Psoas muscle (tissue), 8 donors: ENCODE results near the gene ST3GAL5. TPM values are rescaled to one million over a fixed set of nuclear protein-coding genes. Genes with fewer than 3 reads are reported as not detected.

ENCODE experiments used
- ATAC-seq, 4 donors: fragments of 200-7000 bp; cut with Tn5 transposase; one replicate each; pipeline ENCODE4 v1.9.1; 2020; ENCODE audit warnings: moderate library complexity in 3 of 4, mild to moderate bottlenecking in 2 of 4
- DNase-seq, 2 donors: peaks; one replicate each; pipeline ENCODE4 v3.0.0-alpha.2; 2020
- H3K27ac ChIP-seq: fragments of 200-600 bp; one replicate; pipeline ENCODE4 v1.8.0; 2022
- H3K27me3 ChIP-seq, 3 donors: fragments of 200-600 bp in 1 of 3; one replicate each; pipeline versions ENCODE4 v1.6.1 to v1.8.0; 2013 to 2022; ENCODE audit warnings: low read length in 2 of 3, mild to moderate bottlenecking in 2 of 3, moderate library complexity in 1 of 3; ENCODE audit not compliant: insufficient read depth in 3 of 3
- H3K36me3 ChIP-seq, 2 donors: fragments of 200-600 bp in 1 of 2; one replicate each; pipeline versions ENCODE4 v1.6.1 to v1.8.0; 2013 to 2022; ENCODE audit warnings: low read depth in 1 of 2, mild to moderate bottlenecking in 1 of 2, moderate library complexity in 1 of 2; ENCODE audit not compliant: insufficient read depth in 1 of 2
- H3K4me1 ChIP-seq: fragments of 200-600 bp; one replicate; pipeline ENCODE4 v1.8.0; 2022
- H3K4me3 ChIP-seq: fragments of 200-600 bp; one replicate; pipeline ENCODE4 v1.8.0; 2022; ENCODE audit warnings: mild to moderate bottlenecking
- H3K9me3 ChIP-seq: fragments of 200-600 bp; one replicate; pipeline ENCODE4 v1.8.0; 2022
- WGBS, 3 donors: extraction: QIAGEN DNeasy Blood & Tissue Kit; methylation state at CpG; one replicate each; pipeline versions ENCODE4 v1.1.6 to v1.1.7; 2013; 5-methylcytosine and 5-hydroxymethylcytosine counted together
- intact Hi-C, 2 donors: fragments of 100-400 bp; cut with DNase I; formaldehyde crosslinking; loops; one replicate each; pipeline versions ENCODE4 v1.11.0 to v1.14.2; 2022
- polyA plus RNA-seq, 3 donors: library from polyadenylated mRNA; stranded (reverse); fragments of 200-250 nt; gene quantifications; one replicate each; pipeline ENCODE4 v1.2.3, GENCODE V29; 2013
- total RNA-seq, 4 donors: library from RNA; stranded (reverse); fragmentation: NEBNext Ultra II Directional in 2 of 4; extraction: Animal tissue kit (Norgen Biotek cat#: 25700) in 2 of 4; gene quantifications; one replicate each; pipeline versions ENCODE4 v1.2.1 to v1.2.4, GENCODE V29; 2021 to 2023
- TF ChIP-seq, protein P1 (sequence below): fragments of 200-600 bp; IDR thresholded peaks from one replicate; pipeline ENCODE4 v1.8.0; 2022; ENCODE audit warnings: antibody characterized with exemption
- donor health status: healthy with polysubstance abuse.
- donor health status: DM: no; HTN: no; CAD: no; lungs with moderate emphysema.
- donor health status: Bipolar disorder and iron deficiency.
- donor health status: healthy.
- donor health status: DM: yes; HTN: yes; CAD: no.
- donor health status: DM: no; HTN: no; CAD: no.
- donor health status: DM: no; HTN: no; CAD: no.
- donor health status: DM: yes; HTN: yes; CAD: no.

Gene ST3GAL5
- total and polyA plus RNA-seq, 7 donors: 7.9 to 35.6 (median 14.7) TPM

DNA sequence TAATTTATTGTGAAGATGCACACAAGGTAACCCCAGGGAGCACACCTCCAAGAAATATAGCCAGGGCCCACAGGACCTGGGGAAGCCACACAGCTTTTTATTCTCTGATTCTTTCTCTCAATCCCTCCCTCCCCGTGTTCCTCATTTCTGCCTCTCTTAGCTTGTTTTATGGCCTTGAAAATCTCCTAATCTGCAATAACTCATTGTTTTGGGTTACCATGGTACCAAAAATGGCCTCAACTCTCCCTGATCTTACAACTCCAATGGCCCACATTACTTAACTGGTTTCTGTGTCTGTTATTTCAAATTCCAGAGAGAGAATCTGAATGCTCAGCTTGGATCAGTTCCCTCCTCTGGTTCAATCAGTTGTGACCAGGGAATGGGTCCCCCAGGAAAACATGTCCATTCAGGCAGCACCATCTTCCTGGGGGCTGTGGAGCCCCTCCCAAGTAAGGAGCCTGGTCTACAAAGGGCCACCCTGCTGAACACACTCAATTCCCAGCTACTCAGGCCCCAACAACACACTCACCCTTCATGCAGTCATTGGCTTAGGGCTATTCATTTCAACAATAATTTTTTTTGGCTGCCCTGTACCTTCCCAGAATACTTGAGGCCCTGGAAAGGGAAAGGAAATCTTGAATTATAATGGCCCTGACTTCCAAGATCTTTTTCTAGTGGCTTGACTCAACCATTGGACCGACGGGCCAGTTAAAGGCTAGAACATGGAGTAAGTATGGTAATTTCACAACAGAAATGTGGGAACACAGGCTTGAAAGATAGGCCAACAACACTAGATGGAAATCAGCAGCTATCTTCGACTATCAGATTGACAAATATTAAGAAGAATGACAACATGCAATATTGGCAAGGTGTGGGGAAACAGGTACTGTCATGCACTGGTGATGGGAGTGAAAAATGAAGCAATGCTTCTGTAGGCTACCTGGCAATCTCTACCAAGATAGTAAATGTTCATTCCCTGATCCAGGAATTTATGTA lies 41.6 kb upstream of the ST3GAL5 start:
- DNase-seq (no peak), ATAC-seq (peak in 3 of 4 donors; percentile 46 to 66 (median 61))
- intact Hi-C loops: no loop called here
- TF ChIP-seq, protein P1, sequence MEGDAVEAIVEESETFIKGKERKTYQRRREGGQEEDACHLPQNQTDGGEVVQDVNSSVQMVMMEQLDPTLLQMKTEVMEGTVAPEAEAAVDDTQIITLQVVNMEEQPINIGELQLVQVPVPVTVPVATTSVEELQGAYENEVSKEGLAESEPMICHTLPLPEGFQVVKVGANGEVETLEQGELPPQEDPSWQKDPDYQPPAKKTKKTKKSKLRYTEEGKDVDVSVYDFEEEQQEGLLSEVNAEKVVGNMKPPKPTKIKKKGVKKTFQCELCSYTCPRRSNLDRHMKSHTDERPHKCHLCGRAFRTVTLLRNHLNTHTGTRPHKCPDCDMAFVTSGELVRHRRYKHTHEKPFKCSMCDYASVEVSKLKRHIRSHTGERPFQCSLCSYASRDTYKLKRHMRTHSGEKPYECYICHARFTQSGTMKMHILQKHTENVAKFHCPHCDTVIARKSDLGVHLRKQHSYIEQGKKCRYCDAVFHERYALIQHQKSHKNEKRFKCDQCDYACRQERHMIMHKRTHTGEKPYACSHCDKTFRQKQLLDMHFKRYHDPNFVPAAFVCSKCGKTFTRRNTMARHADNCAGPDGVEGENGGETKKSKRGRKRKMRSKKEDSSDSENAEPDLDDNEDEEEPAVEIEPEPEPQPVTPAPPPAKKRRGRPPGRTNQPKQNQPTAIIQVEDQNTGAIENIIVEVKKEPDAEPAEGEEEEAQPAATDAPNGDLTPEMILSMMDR: no peak
- 73 to 84% (median 74%) methylated on average over 4 of the region's 4 CpGs for WGBS, 3 donors
- H3K4me1 ChIP-seq: peaks cover 2% of the 10 kb centered on the region
- H3K27me3 ChIP-seq: no peaks in the 10 kb centered on the region
- H3K36me3 ChIP-seq: no peaks in the 10 kb centered on the region
- H3K27ac ChIP-seq: no peak overlapping the region
- no peak overlapping the region for H3K4me3 ChIP-seq
- H3K9me3 ChIP-seq: no peaks in the 10 kb centered on the region

DNA sequence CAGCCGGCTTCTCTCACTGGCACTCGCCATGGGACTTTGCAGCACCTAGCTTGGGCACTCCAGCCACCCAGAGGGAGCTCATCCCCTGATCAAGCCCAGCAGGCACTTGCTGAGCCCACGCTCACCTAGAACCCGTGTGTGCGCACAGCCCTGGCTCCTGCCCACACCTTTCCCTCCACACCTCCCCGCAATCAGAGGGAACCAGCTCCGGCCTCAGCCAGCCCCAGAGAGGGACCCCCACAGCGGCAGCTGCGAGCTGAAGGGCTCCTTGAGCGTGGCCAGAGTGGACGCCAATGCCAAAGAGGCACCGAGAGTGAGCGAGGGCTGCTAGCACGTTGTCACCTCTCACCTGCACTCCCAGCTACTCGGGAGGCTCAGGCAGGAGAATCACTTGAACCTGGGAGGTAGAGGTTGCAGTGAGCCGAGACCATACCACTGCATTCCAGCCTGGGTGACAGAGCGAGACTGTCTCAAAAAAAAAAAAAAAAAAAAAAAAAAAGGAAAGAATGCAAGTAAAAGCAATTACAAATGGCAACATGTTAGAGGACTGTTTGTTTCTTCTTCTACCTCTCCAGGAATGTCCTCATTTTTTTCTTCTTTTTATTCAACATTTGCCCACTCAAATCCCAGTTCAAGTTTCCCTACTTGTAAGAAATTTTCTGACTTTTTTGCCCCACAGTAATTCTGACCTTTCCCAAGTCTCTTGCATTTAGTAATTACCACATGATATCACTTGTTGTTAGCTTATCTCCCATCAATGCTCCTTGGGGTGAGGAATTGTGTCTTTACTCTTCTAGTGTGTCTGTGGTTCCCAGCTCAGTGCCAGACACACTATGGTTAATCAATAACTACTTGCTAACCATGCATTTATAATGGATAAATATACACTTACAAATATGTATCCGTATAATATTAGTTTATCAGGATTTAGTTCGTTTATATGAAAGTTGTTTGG lies 40.6 kb upstream of the ST3GAL5 start:
- WGBS, 3 donors: 92 to 95% (median 93%) methylated on average over 19 of the region's 19 CpGs
- Histone ChIP-seq H3K27ac (no peak overlapping the region), H3K4me3 (no peak overlapping the region), H3K9me3 (no peaks in the 10 kb centered on the region), H3K36me3 (no peaks in the 10 kb centered on the region), H3K27me3 (no peaks in the 10 kb centered on the region), H3K4me1 (peaks cover 6% of the 10 kb centered on the region)
- intact Hi-C loops: no loop called here
- TF ChIP-seq, protein P1: no peak
- ATAC-seq (no peak), DNase-seq (no peak)

DNA sequence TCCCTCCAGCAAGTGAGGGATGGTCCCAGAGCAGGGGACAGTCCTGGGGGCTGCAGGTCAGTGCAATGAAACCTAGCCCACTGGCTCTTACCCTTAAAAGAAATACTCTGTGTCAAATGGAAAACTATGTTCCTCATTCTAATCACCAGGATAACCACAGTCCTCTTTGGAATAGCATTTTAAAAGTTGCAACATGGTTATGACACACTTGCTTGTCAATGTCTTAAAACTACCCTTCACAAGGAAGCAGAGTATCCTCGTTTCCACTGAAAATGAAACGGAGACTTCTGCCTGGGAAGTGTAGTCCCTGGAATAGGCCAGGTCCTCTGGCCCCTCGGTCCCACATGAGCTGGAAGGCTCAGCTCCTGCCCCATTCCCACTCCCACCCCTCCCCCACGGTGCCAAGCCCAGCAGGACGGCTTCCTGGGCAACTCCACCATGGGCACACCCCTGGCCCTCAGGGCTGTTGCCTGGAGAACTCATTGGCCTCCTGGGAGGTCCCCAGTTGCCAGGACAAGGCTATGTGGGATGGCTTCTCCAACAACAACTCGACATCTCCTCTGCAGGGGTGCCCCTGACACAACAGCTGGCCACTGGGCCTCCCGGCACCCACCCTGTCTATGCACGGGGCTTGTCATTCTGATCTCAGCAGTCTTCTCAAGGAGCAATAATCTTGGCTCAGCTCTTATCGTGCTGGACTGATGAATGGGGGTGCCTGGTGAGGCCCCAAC lies 38.3 kb upstream of the ST3GAL5 start:
- 79 to 87% (median 80%) methylated on average over 9 of the region's 9 CpGs for WGBS, 3 donors
- TF ChIP-seq, protein P1: no peak
- Histone ChIP-seq H3K27ac (no peak overlapping the region), H3K9me3 (no peaks in the 10 kb centered on the region), H3K4me1 (peaks cover 6% of the 10 kb centered on the region), H3K4me3 (no peak overlapping the region), H3K27me3 (no peaks in the 10 kb centered on the region), H3K36me3 (no peaks in the 10 kb centered on the region)
- DNase-seq: no peak
- intact Hi-C loops: no loop called here
- ATAC-seq: no peak

DNA sequence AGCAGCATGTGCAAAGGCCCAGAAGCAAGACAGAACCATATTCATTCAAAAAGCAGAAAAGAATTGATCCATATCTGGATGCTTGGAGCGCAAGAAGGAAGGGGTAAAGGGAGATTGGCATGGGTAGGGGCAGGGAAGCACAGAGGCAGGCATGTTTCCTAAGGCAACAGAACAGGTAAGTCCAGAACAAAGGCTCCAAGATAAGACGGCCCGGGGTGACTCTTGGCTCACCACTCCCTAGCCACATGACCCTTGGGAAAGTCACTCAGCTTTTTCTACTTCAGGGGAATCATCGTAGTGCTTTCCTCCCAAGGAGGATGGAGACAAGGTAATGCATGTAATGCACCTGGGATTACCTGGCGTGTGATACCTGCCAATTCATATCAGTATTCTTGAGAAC lies 37.7 kb upstream of the ST3GAL5 start:
- Histone ChIP-seq H3K4me1 (peaks cover 7% of the 10 kb centered on the region), H3K9me3 (no peaks in the 10 kb centered on the region), H3K36me3 (no peaks in the 10 kb centered on the region), H3K27ac (no peak overlapping the region), H3K27me3 (no peaks in the 10 kb centered on the region), H3K4me3 (no peak overlapping the region)
- WGBS, 3 donors: 75 to 87% (median 86%) methylated on average over 5 of the region's 5 CpGs
- intact Hi-C loops: no loop called here
- DNase-seq: no peak
- TF ChIP-seq, protein P1: no peak
- ATAC-seq: no peak
